ENCODE data around the gene SCRT2. TPM values are rescaled to one million over a fixed set of nuclear protein-coding genes. Genes with fewer than 3 reads are reported as not detected.

The SCRT2 gene
- total and polyA plus RNA-seq, 2 donors (not counting 3 experiments of a cell fraction or from before 2014, with no cell fraction given) = not detected

GRCh38 chr20:634148-634925, 41.3 kb downstream of the SCRT2 start:
- Histone ChIP-seq H3K4me3 (replicated peaks in 1 of 3; ENCODE audit: insufficient read depth in 1 of 3, low read depth in 1 of 3, low read length in 3 of 3) (no peak overlapping the region), H3K4me2 (ENCODE audit: insufficient read depth, low read length) (no peak overlapping the region), H3K27ac (ENCODE audit: insufficient read depth, low read depth, low read length) (no peak overlapping the region), H3K4me1 (ENCODE audit: control insufficient read depth, extremely low read depth, insufficient read depth, low read length) (no peaks in the 10 kb centered on the region), H3K9me3 (replicated peaks; ENCODE audit: control insufficient read depth, insufficient read depth, low read length) (no peaks in the 10 kb centered on the region), H3K9me1 (replicated peaks; ENCODE audit: control insufficient read depth, extremely low read depth, insufficient read depth, low read length) (no peaks in the 10 kb centered on the region), H4K20me1 (replicated peaks; ENCODE audit: control insufficient read depth, extremely low read depth, insufficient read depth, low read length) (no peaks in the 10 kb centered on the region), H3K27me3 (ENCODE audit: control insufficient read depth in 2 of 2, insufficient read depth in 2 of 2, low read length in 2 of 2) (peaks cover 4 to 6% of the 10 kb centered on the region in 2 experiments), H3K36me3 (ENCODE audit: control insufficient read depth in 2 of 2, extremely low read depth in 1 of 2, insufficient read depth in 2 of 2, low read length in 2 of 2) (no peaks in the 10 kb centered on the region), H3K79me2 (ENCODE audit: control insufficient read depth, insufficient read depth, low read length) (no peaks in the 10 kb centered on the region), H2AFZ (ENCODE audit: low read depth, low read length) (no peak overlapping the region), H3K9ac (replicated peaks; ENCODE audit: extremely low read depth, insufficient read depth, low read length) (no peak overlapping the region)
- TF ChIP-seq EZH2 (IDR thresholded peaks at IDR 0.05; ENCODE audit: borderline replicate concordance, low read depth, low read length, severe bottlenecking) = no peak
- TF ChIP-seq POLR2AphosphoS5 (IDR thresholded peaks at IDR 0.05; ENCODE audit: insufficient read depth, low read depth, low read length) = no peak
- no peak for TF ChIP-seq GATA2 (IDR thresholded peaks at IDR 0.05; ENCODE audit: insufficient read depth, insufficient read length, low read depth, low read length)
- TF ChIP-seq POLR2A (IDR thresholded peaks at IDR 0.05; ENCODE audit: low read depth, low read length) = no peak
- TF ChIP-seq MYC (IDR thresholded peaks at IDR 0.05; ENCODE audit: low read depth, low read length) = no peak
- TF ChIP-seq MAX (IDR thresholded peaks at IDR 0.05; ENCODE audit: insufficient read depth, insufficient read length) = no peak
- intact Hi-C loops (cut with micrococcal nuclease) = no loop called here
- ChIA-PET CTCF (interaction anchor here (2.8 kb wide), 1 partner anchor 11 kb away, joined by 11 read pairs; no protein-coding TSS in a partner anchor), POLR2A (no interaction called here)
- no peak for FAIRE-seq
- no TSS peak for BruUV-seq (replicated peaks)
- dilution Hi-C loops (cut with MboI; ENCODE audit: extremely low pct_ligation_motif_present, low sequenced_read_pairs) = no loop called here
- no peak for DNase-seq (ENCODE audit: low read depth, low spot score)

- FAIRE-seq = no peak
- TF ChIP-seq EZH2 (IDR thresholded peaks at IDR 0.05; ENCODE audit: borderline replicate concordance, low read depth, low read length, severe bottlenecking) (no peak), MAX (IDR thresholded peaks at IDR 0.05; ENCODE audit: insufficient read depth, insufficient read length) (no peak), JUN (IDR thresholded peaks at IDR 0.05; ENCODE audit: borderline replicate concordance, insufficient read depth, insufficient read length, low read depth) (no peak), MYC (IDR thresholded peaks at IDR 0.05; ENCODE audit: low read depth, low read length) (no peak), POLR2A (IDR thresholded peaks at IDR 0.05; ENCODE audit: low read depth, low read length) (no peak), CTCF (IDR thresholded peaks at IDR 0.05; ENCODE audit: extremely low read depth in 1 of 2, insufficient read depth in 1 of 2, low read depth in 1 of 2, low read length in 2 of 2) (no peak), POLR2AphosphoS5 (IDR thresholded peaks at IDR 0.05; ENCODE audit: insufficient read depth, low read depth, low read length) (no peak), FOS (IDR thresholded peaks at IDR 0.05; ENCODE audit: borderline replicate concordance, insufficient read depth, low read length) (no peak), GATA2 (IDR thresholded peaks at IDR 0.05; ENCODE audit: insufficient read depth, insufficient read length, low read depth, low read length) (no peak)
- no peak overlapping the region for H3K4me3 ChIP-seq (replicated peaks in 1 of 3; ENCODE audit: insufficient read depth in 1 of 3, low read depth in 1 of 3, low read length in 3 of 3)
- H3K79me2 ChIP-seq (ENCODE audit: control insufficient read depth, insufficient read depth, low read length) = no peaks in the 10 kb centered on the region
- no peaks in the 10 kb centered on the region for H3K36me3 ChIP-seq (ENCODE audit: control insufficient read depth in 2 of 2, extremely low read depth in 1 of 2, insufficient read depth in 2 of 2, low read length in 2 of 2)
- dilution Hi-C loops (cut with MboI; ENCODE audit: extremely low pct_ligation_motif_present, low sequenced_read_pairs) = no loop called here
- H3K27ac ChIP-seq (ENCODE audit: insufficient read depth, low read depth, low read length) = no peak overlapping the region
- no peak overlapping the region for H3K9ac ChIP-seq (replicated peaks; ENCODE audit: extremely low read depth, insufficient read depth, low read length)
- H3K9me1 ChIP-seq (replicated peaks; ENCODE audit: control insufficient read depth, extremely low read depth, insufficient read depth, low read length) = no peaks in the 10 kb centered on the region
- POLR2A ChIA-PET = no interaction called here
- H3K27me3 ChIP-seq (ENCODE audit: control insufficient read depth in 2 of 2, insufficient read depth in 2 of 2, low read length in 2 of 2) = peaks cover 6 to 13% of the 10 kb centered on the region in 2 experiments
- no peak overlapping the region for H3K4me2 ChIP-seq (ENCODE audit: insufficient read depth, low read length)
- H2AFZ ChIP-seq (ENCODE audit: low read depth, low read length) = no peak overlapping the region
- CTCF ChIA-PET = interaction anchor here (1.1 kb wide), 1 partner anchor 14 kb away, joined by 6 read pairs; no protein-coding TSS in a partner anchor
- intact Hi-C loops (cut with micrococcal nuclease) = no loop called here
- no peaks in the 10 kb centered on the region for H3K9me3 ChIP-seq (replicated peaks; ENCODE audit: control insufficient read depth, insufficient read depth, low read length)
- H3K4me1 ChIP-seq (ENCODE audit: control insufficient read depth, extremely low read depth, insufficient read depth, low read length) = no peaks in the 10 kb centered on the region
- DNase-seq (ENCODE audit: low read depth, low spot score) = no peak
- H4K20me1 ChIP-seq (replicated peaks; ENCODE audit: control insufficient read depth, extremely low read depth, insufficient read depth, low read length) = no peaks in the 10 kb centered on the region
- no TSS peak for BruUV-seq (replicated peaks)
These were observed 44.5 kb downstream of the SCRT2 start for GRCh38 chr20:631101-631500.

All from endothelial cell of umbilical vein (primary cell).